Progenitor cell of endocrine pancreas (in vitro differentiated cells): Measurements from ENCODE around the gene SRGAP1. TPM values are rescaled to one million over a fixed set of nuclear protein-coding genes. Genes with fewer than 3 reads are reported as not detected.

ENCODE experiments used
- DNase-seq: peaks from one replicate; pipeline ENCODE4 v3.0.0; 2021; ENCODE audit warnings: low spot score; ENCODE audit not compliant: unreplicated experiment
- H3K27ac Mint-ChIP-seq: 2 replicates; pipeline ENCODE4 v1.8.0; 2021; ENCODE audit warnings: mild to moderate bottlenecking, moderate library complexity, mixed read lengths
- H3K27me3 Mint-ChIP-seq: 2 replicates; pipeline ENCODE4 v1.8.0; 2021; ENCODE audit warnings: mixed read lengths
- H3K36me3 Mint-ChIP-seq: 2 replicates; pipeline ENCODE4 v1.8.0; 2022; ENCODE audit warnings: mixed read lengths; ENCODE audit not compliant: insufficient read depth
- H3K4me1 Mint-ChIP-seq: 2 replicates; pipeline ENCODE4 v1.8.0; 2021; ENCODE audit warnings: low read depth, mixed read lengths
- H3K4me3 Mint-ChIP-seq: 2 replicates; pipeline ENCODE4 v1.8.0; 2021; ENCODE audit warnings: low read depth, mild to moderate bottlenecking, moderate library complexity, mixed read lengths
- H3K9me3 Mint-ChIP-seq: 2 replicates; pipeline ENCODE4 v1.8.0; 2021; ENCODE audit warnings: low read depth, mixed read lengths
- total RNA-seq: library from RNA; stranded (reverse); gene quantifications from 2 replicates; pipeline ENCODE4 v1.2.1, GENCODE V29; 2021
- TF ChIP-seq, protein P1 (sequence below): fragments of 200-600 bp; sonication (generic); IDR thresholded peaks from one replicate; pipeline ENCODE4 v1.5.0; 2021; ENCODE audit warnings: antibody characterized with exemption, mild to moderate bottlenecking; ENCODE audit not compliant: unreplicated experiment

Gene SRGAP1
- total RNA-seq, 1 donor from 2014 or later: 23.1 TPM

DNA sequence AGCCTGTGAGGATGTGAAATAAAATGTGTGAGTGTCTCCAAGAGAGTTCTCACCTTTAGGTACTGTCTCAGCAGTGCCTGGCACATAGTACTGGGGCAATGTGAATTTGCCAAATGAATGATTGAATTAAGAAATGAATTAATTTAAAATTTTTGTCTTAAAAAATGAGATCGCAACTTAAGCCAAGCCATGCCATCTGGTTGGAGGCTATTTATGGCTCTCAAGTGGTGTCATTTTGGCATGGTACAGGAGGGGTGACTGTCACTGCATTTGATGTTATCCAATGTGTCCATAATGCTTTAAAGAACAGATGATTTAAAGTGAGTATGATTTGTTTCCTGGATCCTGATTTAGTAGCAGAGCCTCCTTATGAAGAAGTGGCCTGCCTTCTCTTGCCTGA lies 80.3 kb downstream of the SRGAP1 start:
- Mint-ChIP-seq H3K27ac (no peak overlapping the region), H3K9me3 (peaks cover 10% of the 10 kb centered on the region), H3K4me1 (no peaks in the 10 kb centered on the region), H3K4me3 (no peak overlapping the region), H3K27me3 (no peaks in the 10 kb centered on the region), H3K36me3 (peaks cover 3% of the 10 kb centered on the region)
- no peak for DNase-seq
- TF ChIP-seq, protein P1, sequence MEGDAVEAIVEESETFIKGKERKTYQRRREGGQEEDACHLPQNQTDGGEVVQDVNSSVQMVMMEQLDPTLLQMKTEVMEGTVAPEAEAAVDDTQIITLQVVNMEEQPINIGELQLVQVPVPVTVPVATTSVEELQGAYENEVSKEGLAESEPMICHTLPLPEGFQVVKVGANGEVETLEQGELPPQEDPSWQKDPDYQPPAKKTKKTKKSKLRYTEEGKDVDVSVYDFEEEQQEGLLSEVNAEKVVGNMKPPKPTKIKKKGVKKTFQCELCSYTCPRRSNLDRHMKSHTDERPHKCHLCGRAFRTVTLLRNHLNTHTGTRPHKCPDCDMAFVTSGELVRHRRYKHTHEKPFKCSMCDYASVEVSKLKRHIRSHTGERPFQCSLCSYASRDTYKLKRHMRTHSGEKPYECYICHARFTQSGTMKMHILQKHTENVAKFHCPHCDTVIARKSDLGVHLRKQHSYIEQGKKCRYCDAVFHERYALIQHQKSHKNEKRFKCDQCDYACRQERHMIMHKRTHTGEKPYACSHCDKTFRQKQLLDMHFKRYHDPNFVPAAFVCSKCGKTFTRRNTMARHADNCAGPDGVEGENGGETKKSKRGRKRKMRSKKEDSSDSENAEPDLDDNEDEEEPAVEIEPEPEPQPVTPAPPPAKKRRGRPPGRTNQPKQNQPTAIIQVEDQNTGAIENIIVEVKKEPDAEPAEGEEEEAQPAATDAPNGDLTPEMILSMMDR: no peak

DNA sequence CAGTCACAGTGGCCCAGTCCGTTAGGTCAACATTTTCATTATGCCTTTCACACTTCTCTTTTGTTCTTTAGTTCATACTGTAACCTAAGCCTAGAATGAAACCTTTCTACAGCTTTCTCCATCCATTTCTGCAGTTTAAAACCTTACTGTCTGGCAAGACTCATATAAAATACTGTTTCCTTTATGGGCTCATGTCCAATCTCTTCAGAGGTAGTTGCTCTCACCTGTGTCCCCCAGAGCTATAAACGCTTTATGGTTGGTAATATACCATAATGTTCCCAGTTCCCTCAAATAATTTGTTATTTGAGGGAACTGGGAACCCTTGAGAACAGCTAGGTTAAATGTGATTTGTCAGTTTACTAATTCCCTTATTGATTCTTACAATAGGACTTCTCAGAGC lies 83.0 kb downstream of the SRGAP1 start:
- peaks cover 3% of the 10 kb centered on the region for H3K4me1 Mint-ChIP-seq
- TF ChIP-seq, protein P1: no peak
- H3K27me3 Mint-ChIP-seq: no peaks in the 10 kb centered on the region
- no peak for DNase-seq
- H3K9me3 Mint-ChIP-seq: peaks cover 8% of the 10 kb centered on the region
- no peaks in the 10 kb centered on the region for H3K36me3 Mint-ChIP-seq
- H3K27ac Mint-ChIP-seq: no peak overlapping the region
- no peak overlapping the region for H3K4me3 Mint-ChIP-seq

DNA sequence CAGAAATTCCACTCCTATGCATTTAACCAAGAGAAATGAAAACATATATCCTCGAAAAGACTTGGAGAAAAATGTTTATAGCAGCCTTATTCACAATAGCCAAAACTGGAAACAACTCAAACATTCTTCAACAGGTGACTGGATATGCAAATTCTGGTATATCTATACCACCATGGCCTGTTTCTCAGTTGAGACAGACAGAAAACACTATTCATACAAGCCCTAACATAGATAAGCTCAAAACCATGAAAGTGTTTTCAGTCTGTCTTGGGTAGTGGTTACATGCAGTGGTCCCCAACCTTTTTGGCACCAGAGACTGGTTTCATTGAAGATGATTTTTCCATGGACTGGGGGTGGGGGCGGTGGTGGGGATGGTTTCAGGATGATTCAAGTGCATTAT lies 83.8 kb downstream of the SRGAP1 start:
- Mint-ChIP-seq H3K36me3 (no peaks in the 10 kb centered on the region), H3K27ac (no peak overlapping the region), H3K9me3 (peaks cover 8% of the 10 kb centered on the region), H3K27me3 (no peaks in the 10 kb centered on the region), H3K4me3 (no peak overlapping the region), H3K4me1 (peaks cover 3% of the 10 kb centered on the region)
- no peak for DNase-seq
- TF ChIP-seq, protein P1: no peak

DNA sequence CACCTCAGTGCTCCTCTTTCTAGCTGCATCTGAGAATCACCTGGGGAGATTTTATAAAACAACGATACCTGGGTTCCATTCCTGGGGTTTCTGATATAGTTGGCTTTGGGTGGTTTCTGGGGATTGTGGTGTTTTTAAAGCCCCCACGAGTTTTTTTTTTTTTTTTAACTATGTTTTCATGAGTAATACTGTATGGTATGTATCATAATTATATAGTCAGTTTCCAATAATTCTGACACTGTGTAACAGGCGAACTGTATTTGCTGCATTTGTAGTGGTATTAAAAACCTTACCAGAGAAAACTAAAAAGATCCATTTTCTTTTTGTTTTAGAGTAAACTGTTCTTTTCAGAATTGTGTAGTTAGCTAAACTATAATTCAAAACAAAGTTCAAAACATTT lies 84.9 kb downstream of the SRGAP1 start:
- Mint-ChIP-seq H3K27ac (no peak overlapping the region), H3K27me3 (no peaks in the 10 kb centered on the region), H3K4me1 (peaks cover 3% of the 10 kb centered on the region), H3K4me3 (no peak overlapping the region), H3K36me3 (no peaks in the 10 kb centered on the region), H3K9me3 (peaks cover 8% of the 10 kb centered on the region)
- TF ChIP-seq, protein P1: no peak
- no peak for DNase-seq

DNA sequence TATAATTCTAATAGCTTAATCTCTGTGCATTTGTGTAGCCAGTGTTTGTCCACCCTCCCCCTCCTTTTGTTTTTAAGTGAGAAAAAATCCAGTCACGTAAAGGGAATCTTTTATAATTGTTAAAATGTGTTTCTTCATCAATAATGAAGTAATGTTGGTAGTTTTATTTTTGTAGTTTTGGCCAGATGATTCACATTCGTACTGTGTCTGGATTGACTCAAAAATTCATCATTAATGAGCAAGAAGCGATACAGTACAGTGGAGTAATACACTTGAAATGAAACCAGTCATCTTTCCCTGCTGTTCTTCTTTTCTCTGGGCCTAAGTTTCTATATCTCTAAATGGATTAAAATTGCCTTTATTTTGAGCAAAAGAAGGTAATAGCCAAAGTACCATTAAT lies 86.5 kb downstream of the SRGAP1 start:
- Mint-ChIP-seq H3K4me1 (peaks cover 3% of the 10 kb centered on the region), H3K27ac (no peak overlapping the region), H3K36me3 (no peaks in the 10 kb centered on the region), H3K27me3 (no peaks in the 10 kb centered on the region), H3K9me3 (peaks cover 8% of the 10 kb centered on the region), H3K4me3 (no peak overlapping the region)
- DNase-seq: no peak
- TF ChIP-seq, protein P1: no peak

DNA sequence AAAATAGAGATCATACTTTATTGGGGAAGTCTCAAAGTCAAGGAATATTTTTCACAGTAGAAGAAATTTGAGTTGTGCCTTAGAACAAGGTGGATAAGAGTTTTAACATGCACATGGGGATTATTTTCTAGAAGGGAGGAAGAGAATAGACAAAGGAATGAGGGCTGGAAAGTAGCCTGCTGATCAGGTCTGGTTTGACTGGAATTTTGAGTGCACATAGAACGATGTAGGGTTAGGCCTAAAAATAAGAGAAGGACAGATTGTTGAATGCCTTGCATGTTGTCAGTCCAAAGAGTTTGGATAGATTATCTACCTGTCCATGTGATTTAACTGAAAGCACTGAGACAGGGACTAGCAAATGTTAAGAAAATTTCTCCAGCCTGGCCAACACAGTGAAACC lies 87.2 kb downstream of the SRGAP1 start:
- H3K27ac Mint-ChIP-seq: no peak overlapping the region
- H3K9me3 Mint-ChIP-seq: peaks cover 8% of the 10 kb centered on the region
- DNase-seq: no peak
- H3K27me3 Mint-ChIP-seq: no peaks in the 10 kb centered on the region
- no peaks in the 10 kb centered on the region for H3K36me3 Mint-ChIP-seq
- TF ChIP-seq, protein P1: no peak
- H3K4me1 Mint-ChIP-seq: peaks cover 3% of the 10 kb centered on the region
- no peak overlapping the region for H3K4me3 Mint-ChIP-seq
